ENCODE measurements around the gene RBM25. TPM values are rescaled to one million over a fixed set of nuclear protein-coding genes. Genes with fewer than 3 reads are reported as not detected.

Gene RBM25
- total RNA-seq, 1 donor, result 32.9 TPM

DNA sequence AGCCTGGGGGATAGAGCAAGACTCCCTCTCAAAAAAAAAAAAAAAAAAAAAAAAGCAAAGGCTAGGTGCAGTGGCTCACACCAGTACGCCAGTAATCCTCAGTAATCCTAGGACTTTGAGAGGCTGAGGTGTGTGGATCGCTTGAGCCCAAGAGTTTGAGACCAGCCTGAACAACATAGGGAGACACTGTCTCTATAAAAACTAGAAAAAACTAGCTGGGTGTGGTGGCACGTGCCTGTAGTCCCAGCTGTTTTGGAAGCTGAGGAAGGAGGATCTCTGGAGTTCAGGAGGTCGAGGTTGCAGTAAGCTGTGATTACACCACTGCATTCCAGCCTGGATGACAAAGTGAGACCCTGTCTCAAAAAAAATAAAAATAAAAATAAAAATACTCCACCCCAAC is 8.9 kb upstream of the RBM25 start:
- DNase-seq (ENCODE audit: insufficient read length, low spot score, missing footprints), result no peak
- Histone ChIP-seq H3K36me3 (ENCODE audit: insufficient read depth, low read length) (no peaks in the 10 kb centered on the region), H3K79me2 (ENCODE audit: insufficient read depth, low read length) (no peaks in the 10 kb centered on the region), H3K27ac (ENCODE audit: low read depth, low read length) (no peak overlapping the region), H3K9me3 (ENCODE audit: low read depth, low read length) (no peaks in the 10 kb centered on the region), H3K4me2 (ENCODE audit: insufficient read depth, low read length) (no peak overlapping the region), H2AFZ (ENCODE audit: low read length) (no peak overlapping the region), H3K27me3 (ENCODE audit: insufficient read depth, low read length) (no peaks in the 10 kb centered on the region), H3K4me3 (ENCODE audit: insufficient read depth, low read length) (no peak overlapping the region), H3K4me1 (ENCODE audit: insufficient read depth, low read length) (no peaks in the 10 kb centered on the region), H4K20me1 (ENCODE audit: insufficient read depth, low read length) (no peaks in the 10 kb centered on the region)
- no peak for TF ChIP-seq CTCF (IDR thresholded peaks at IDR 0.05; ENCODE audit: extremely low read depth, low read depth, low read length)

- Histone ChIP-seq H3K27me3 (ENCODE audit: insufficient read depth, low read length) (no peaks in the 10 kb centered on the region), H3K4me3 (ENCODE audit: insufficient read depth, low read length) (no peak overlapping the region), H3K9me3 (ENCODE audit: low read depth, low read length) (no peaks in the 10 kb centered on the region), H3K4me1 (ENCODE audit: insufficient read depth, low read length) (peaks cover 8% of the 10 kb centered on the region), H4K20me1 (ENCODE audit: insufficient read depth, low read length) (peaks cover 9% of the 10 kb centered on the region), H3K27ac (ENCODE audit: low read depth, low read length) (no peak overlapping the region), H3K4me2 (ENCODE audit: insufficient read depth, low read length) (no peak overlapping the region), H2AFZ (ENCODE audit: low read length) (no peak overlapping the region), H3K36me3 (ENCODE audit: insufficient read depth, low read length) (no peaks in the 10 kb centered on the region), H3K79me2 (ENCODE audit: insufficient read depth, low read length) (peaks cover 18% of the 10 kb centered on the region)
- no peak for DNase-seq (ENCODE audit: insufficient read length, low spot score, missing footprints)
- TF ChIP-seq CTCF (IDR thresholded peaks at IDR 0.05; ENCODE audit: extremely low read depth, low read depth, low read length), result no peak
Observed at GRCh38 chr14:73055251-73055650, 3.1 kb upstream of the RBM25 start.

- Histone ChIP-seq H3K27me3 (ENCODE audit: insufficient read depth, low read length) (no peaks in the 10 kb centered on the region), H3K4me2 (ENCODE audit: insufficient read depth, low read length) (peak overlapping the region; percentile 99), H3K9me3 (ENCODE audit: low read depth, low read length) (no peaks in the 10 kb centered on the region), H3K4me3 (ENCODE audit: insufficient read depth, low read length) (peak overlapping the region; percentile 100), H3K79me2 (ENCODE audit: insufficient read depth, low read length) (peaks cover 44% of the 10 kb centered on the region), H3K4me1 (ENCODE audit: insufficient read depth, low read length) (peaks cover 8% of the 10 kb centered on the region), H2AFZ (ENCODE audit: low read length) (peak overlapping the region; percentile 99), H3K27ac (ENCODE audit: low read depth, low read length) (peak overlapping the region; percentile 98), H3K36me3 (ENCODE audit: insufficient read depth, low read length) (no peaks in the 10 kb centered on the region), H4K20me1 (ENCODE audit: insufficient read depth, low read length) (peaks cover 32% of the 10 kb centered on the region)
- TF ChIP-seq CTCF (IDR thresholded peaks at IDR 0.05; ENCODE audit: extremely low read depth, low read depth, low read length), result no peak
- no peak for DNase-seq (ENCODE audit: insufficient read length, low spot score, missing footprints)
Observed at GRCh38 chr14:73057944-73058223, 450 bp upstream of the RBM25 start.

DNA sequence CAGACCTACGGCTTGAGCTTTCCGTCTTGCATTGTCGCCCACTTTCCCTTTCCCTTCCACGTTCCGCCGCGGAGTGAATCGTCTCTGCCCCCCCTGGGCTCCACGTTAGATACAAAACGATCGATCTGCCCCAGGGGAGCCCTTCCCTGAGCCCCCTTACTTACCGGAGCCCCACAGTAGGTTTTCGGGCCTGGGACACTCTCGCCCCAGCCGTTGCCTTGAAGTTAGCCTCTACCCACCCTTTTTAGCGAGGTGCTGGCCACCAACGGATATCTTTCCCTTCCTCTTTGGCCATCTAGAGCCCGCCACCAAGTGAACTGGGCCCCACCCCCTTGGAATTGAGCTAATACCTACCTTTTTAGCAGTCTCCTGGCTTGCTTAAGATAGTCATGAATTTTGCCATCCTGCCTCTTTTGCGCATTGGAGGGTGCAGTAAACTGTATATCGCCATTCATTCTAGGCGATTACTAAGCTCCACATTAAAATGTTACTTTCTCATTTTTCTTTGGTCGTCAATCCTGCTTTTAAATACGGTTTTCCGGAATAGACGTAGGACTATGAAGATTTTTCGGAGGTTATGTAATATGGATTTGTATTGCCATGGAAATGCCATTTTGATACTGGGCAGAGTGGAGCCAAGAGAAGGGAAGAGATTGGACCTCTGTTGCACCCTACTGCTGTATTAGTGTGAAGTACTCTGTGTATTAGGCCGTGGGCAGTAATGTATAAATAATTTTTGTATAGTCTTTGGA is 764 bp downstream of the RBM25 start:
- Histone ChIP-seq H3K79me2 (ENCODE audit: insufficient read depth, low read length) (peaks cover 56% of the 10 kb centered on the region), H3K4me3 (ENCODE audit: insufficient read depth, low read length) (peak overlapping the region; percentile 100), H3K27ac (ENCODE audit: low read depth, low read length) (peak overlapping the region; percentile 98), H2AFZ (ENCODE audit: low read length) (peak overlapping the region; percentile 65), H3K9me3 (ENCODE audit: low read depth, low read length) (no peaks in the 10 kb centered on the region), H3K4me1 (ENCODE audit: insufficient read depth, low read length) (peaks cover 8% of the 10 kb centered on the region), H4K20me1 (ENCODE audit: insufficient read depth, low read length) (peaks cover 42% of the 10 kb centered on the region), H3K36me3 (ENCODE audit: insufficient read depth, low read length) (peaks cover 7% of the 10 kb centered on the region), H3K4me2 (ENCODE audit: insufficient read depth, low read length) (peak overlapping the region; percentile 99), H3K27me3 (ENCODE audit: insufficient read depth, low read length) (no peaks in the 10 kb centered on the region)
- no peak for TF ChIP-seq CTCF (IDR thresholded peaks at IDR 0.05; ENCODE audit: extremely low read depth, low read depth, low read length)
- DNase-seq (ENCODE audit: insufficient read length, low spot score, missing footprints), result peak; percentile 79

Data from osteoblast (primary cell).